NCI-H146 (cell line): ENCODE data around the gene FLT4.

Source experiments
- DNase-seq: peaks from one replicate; lab custom pipeline; 2025; lab: John Stamatoyannopoulos, UW

Gene FLT4

DNA sequence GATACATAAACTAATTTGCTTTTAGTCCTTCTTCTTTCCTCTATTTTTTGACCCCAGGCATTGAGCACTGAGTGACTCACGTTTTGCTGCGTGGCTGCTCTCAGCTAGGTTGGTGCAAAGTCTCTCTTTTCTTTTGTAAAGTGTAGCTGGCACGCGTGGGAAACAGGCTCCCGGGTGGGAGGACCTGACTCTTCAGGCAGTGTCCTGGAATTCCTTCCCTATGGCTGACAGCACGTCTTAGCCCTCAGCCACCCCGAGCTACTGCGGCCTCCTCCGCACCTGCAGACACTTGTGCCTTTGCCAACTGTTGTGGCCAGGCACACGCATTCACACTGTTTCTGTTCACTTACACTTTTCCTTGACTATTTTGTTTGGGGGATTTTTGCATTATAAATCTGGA, 57.2 kb downstream of the FLT4 start:
- no peak for DNase-seq

DNA sequence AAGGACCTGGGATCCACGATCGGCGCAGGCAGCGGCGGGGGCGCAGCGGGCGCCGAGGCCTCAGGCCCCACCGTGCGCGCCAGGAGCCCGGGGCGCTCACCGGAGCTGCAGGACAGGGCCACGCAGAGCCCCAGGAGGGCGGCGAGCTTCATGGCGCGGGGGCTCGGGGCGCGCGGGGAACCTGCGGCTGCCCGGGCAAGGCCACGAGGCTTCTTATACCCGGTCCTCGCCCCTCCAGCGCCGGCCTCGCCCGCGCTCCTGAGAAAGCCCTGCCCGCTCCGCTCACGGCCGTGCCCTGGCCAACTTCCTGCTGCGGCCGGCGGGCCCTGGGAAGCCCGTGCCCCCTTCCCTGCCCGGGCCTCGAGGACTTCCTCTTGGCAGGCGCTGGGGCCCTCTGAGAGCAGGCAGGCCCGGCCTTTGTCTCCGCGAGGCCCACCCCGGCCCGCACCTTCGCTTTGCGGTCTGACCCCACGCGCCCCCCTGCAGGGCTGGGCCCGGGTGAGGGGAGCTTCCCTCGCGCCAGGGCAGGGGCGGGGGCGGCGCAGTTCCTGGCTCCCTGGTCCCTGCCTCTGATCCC, 58.0 kb downstream of the FLT4 start, which contains the start of gene SCGB3A1:
TSS of gene SCGB3A1 (minus strand) at position 189 of the 577 bp plus-strand sequence. CDS start at position 152, 37 bp downstream.
- no peak for DNase-seq

DNA sequence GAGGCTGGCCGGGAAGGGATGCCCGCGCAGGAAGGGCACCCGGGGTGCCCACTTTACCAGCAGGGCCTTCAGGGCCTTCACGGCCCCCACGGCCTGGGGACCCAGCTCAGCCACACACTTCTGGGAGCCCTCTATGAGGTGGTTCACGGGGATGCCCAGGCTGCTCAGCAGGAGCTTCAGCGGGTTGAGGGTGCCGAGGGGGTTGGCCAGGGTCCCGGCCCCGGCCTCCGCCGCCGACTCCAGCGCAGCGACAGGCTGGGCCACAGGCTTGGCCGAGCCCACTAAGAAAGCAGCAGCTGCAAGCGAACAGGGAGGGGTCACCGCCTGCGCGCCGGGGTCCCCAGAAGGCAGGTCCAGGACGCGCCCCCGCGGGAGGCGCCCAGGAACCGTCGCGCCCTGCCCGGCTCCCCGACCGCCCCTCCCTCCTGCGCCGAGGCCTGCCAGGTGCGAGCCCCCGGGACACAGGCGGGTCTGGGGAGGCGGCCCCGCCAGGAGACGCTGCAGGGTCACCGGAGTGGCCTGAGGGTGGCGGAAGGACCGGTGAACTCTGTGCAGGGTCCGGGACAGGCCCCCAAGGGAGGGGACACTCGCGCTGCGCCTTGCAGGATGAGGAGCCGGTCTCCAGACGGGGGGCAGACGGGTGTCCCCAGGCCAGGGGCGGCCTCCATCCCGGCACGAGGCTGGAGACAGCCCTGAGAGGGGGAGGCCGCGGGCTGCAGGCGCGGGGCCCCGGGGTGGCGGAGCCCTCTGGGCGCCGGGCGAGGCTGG, 58.7 kb downstream of the FLT4 start:
- DNase-seq = no peak

DNA sequence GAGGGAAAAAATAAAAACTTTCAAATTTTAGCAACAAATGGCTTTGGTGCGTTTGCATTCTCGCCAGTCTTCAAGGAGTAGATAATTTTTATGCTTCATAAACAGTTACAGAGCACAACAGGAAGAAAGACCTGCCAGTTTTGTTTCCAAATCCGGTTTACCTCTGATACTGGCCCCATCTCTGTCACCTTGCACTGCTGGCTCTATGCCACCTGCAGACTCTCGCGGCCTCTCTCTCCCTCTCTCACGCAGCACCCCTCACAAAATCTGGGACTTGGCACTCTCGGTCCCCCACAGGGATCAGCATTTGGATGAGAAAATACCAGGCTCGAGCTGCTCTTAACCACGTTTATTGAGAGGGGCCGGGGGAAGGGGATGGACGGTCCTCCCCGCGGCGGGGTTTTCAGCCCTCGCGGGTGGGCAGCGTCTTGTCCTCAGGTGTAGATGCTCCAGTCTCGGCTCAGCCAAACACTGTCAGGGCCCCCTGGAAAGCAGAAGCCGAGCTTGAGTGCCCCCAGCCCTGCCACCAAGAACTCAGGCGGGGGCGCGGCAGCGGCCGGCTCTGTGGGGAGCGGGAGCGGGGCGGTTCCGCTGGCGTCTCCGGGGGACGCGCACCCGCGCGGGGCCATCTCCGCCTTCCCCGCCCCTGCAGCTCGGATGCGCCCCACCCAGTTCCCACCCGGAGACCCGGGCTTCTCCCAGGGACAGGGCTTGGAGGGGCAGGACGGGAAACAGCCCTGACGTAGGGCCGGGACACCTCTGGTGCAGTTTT, 59.4 kb downstream of the FLT4 start:
- no peak for DNase-seq

- DNase-seq = no peak
Observed at GRCh38 chr5:180586870-180587269, 62.5 kb downstream of the FLT4 start.

GRCh38 chr5:180586204-180586603, 63.2 kb downstream of the FLT4 start:
- no peak for DNase-seq

- DNase-seq = no peak
Observed at GRCh38 chr5:180583738-180584137, 65.7 kb downstream of the FLT4 start.

- DNase-seq = no peak
Observed at GRCh38 chr5:180580681-180581080, 68.7 kb downstream of the FLT4 start.

DNA sequence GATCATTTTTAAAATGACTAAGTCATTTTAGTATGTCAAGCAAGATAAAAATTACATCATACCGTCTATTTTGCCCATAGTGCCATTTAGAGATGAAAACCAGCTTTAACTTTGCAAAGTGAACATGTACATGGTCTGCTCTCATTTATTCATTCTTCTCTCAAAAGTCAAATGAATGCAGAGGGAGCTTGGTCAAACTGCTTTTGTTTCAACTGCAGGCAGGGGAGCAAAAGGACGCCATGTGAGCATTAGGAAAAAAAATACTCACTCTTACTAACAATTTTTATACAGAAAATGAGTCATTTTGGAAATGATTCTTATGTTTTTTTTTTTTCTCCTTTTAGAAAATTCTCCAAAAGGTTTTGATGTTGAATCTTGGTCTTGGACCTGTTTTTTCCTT, 73.8 kb downstream of the FLT4 start:
- no peak for DNase-seq

DNA sequence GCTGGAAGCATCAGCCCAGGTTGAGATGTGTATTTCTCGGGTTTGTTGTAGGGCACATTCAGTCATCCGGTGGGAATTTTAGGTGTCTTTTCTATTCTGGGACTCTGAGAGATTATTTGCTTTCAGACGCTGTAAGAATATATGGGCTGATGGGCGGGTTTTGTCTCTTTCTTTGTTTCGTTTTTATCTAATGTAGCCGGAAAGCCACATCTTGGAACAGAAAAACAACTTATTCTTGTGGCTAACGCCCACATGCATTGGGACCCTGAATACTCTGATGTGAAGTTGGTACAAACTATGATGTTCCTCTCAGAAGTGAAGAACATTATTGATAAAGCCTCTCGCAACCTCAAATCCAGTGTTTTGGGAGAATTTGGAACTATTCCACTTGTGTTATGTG, 80.5 kb downstream of the FLT4 start:
- no peak for DNase-seq

- DNase-seq = no peak
Observed at GRCh38 chr5:180563994-180564393, 85.4 kb downstream of the FLT4 start.

DNA sequence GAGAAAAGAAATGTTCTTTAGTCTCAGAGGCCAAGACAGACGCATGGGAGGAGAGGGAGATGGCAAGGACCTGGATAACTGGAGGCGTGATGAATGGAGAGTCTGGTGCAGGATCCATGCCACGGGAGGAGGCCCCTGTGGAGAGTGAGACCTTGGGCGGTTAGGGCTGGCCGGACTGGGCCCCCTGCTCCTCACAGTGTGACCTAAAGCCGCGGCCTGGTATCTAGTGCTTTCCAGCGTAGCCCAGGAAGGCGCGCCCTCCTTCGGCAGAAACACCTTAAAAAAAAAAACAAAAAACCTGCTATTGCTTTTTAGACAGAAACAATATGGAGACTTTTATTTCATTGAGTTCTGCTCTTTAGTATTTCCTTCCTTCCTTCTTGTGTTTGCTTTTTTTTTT, 91.2 kb downstream of the FLT4 start:
- no peak for DNase-seq

- no peak for DNase-seq
Observed at GRCh38 chr5:180557217-180557809, 92.1 kb downstream of the FLT4 start.

DNA sequence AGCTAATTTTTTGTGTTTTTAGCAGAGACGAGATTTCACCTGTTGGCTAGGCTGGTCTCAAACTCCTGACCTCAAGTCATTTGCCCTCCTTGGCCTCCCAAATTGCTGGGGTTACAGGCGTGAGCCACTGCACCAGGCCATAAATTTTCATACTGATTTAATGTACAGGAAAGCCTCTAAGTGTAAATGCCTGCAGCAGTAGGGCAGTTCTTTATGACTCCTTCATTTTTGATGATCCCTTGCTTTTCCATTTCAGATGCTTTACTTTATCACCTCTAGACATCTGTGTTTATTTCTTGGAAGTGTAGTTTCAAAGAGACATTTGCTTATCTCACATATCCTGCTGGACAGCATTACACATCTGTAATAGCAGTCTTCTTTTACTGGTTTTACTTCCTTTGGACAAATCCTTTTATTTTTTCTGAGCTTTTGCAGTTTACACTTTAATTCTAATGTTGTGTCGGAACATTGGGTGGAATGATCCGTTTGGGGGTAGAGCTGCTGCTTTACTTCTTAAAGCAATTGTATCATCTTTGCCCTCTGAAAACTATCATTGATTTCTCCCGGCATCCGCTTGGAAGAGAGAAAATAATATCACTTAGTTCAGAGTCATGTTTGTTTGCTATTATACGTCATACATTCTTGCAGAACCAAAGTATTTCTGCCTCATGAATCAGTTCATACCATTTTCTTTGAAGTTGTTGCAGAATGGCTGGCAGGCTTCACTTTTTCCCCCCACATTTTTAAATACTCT, 94.1 kb downstream of the FLT4 start:
- DNase-seq = no peak

DNA sequence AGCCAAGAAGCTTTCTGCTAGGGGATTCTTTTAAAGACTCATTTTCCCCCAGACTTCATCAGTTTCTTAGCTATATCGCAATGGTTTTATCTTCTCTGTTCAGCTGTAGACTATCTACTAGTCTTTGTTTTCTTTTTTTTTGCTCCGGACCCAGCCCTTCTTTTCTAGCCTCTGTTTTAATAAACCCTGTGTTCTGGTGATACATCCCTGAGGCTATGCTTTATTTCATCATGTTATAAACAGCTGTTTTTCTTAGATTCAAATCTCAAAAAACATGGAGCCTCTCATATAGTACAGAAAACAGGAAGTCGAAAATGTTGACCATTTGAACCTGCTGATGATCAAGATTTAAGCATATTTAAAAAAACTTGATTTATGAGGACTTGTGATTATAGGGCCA, 95.9 kb downstream of the FLT4 start:
- no peak for DNase-seq
